NCI-H2196 treated with DMSO at 0.1 percent for 48 hours (cell line): ENCODE data around the gene EIF2S2.

Experiments
- DNase-seq: peaks from one replicate; lab custom pipeline; 2025; ENCODE audit not compliant: unreplicated experiment; lab: John Stamatoyannopoulos, UW

EIF2S2 gene

GRCh38 chr20:34122274-34122980, 10.4 kb upstream of the EIF2S2 start:
- DNase-seq: no peak

GRCh38 chr20:34120213-34120612, 8.2 kb upstream of the EIF2S2 start:
- no peak for DNase-seq

GRCh38 chr20:34115232-34115631, 3.2 kb upstream of the EIF2S2 start:
- no peak for DNase-seq

- DNase-seq: no peak
Measured at GRCh38 chr20:34114809-34115208, 2.8 kb upstream of the EIF2S2 start.

- DNase-seq: no peak
Measured at GRCh38 chr20:34112600-34113101, 608 bp upstream of the EIF2S2 start.

GRCh38 chr20:34110745-34111641, 1.1 kb downstream of the EIF2S2 start:
- DNase-seq: no peak

GRCh38 chr20:34110025-34110744, 1.9 kb downstream of the EIF2S2 start:
- no peak for DNase-seq

GRCh38 chr20:34109442-34109841, 2.6 kb downstream of the EIF2S2 start:
- DNase-seq: no peak

GRCh38 chr20:34108616-34109174, 3.3 kb downstream of the EIF2S2 start:
- DNase-seq: no peak

GRCh38 chr20:34105978-34106675, 5.9 kb downstream of the EIF2S2 start:
- DNase-seq: no peak

- no peak for DNase-seq
Measured at GRCh38 chr20:34104059-34104458, 8.0 kb downstream of the EIF2S2 start.

- no peak for DNase-seq
Measured at GRCh38 chr20:34102342-34102741, 9.7 kb downstream of the EIF2S2 start.

GRCh38 chr20:34100576-34100975, 11.5 kb downstream of the EIF2S2 start:
- DNase-seq: no peak

- no peak for DNase-seq
Measured at GRCh38 chr20:34099675-34100074, 12.4 kb downstream of the EIF2S2 start.

- no peak for DNase-seq
Measured at GRCh38 chr20:34098570-34098969, 13.5 kb downstream of the EIF2S2 start.

- DNase-seq: no peak
Measured at GRCh38 chr20:34096699-34097444, 15.2 kb downstream of the EIF2S2 start.

GRCh38 chr20:34095825-34096224, 16.2 kb downstream of the EIF2S2 start:
- DNase-seq: no peak

GRCh38 chr20:34093895-34094294, 18.1 kb downstream of the EIF2S2 start:
- no peak for DNase-seq

- DNase-seq: no peak
Measured at GRCh38 chr20:34091637-34092200, 20.3 kb downstream of the EIF2S2 start.
